Activated CD8-positive, alpha-beta memory T cell treated with anti-CD3 and anti-CD28 coated beads for 24 hours (primary cell): ENCODE measurements around the gene THAP7.
"Not testable (repeated sequence)": the region's sequence is repeated elsewhere in the genome, so short reads cannot be mapped to it uniquely, and the experiment has no call there.

Experiments
- DNase-seq: peaks from one replicate; pipeline ENCODE4 v3.0.0-alpha.2; 2020

THAP7 gene

DNA sequence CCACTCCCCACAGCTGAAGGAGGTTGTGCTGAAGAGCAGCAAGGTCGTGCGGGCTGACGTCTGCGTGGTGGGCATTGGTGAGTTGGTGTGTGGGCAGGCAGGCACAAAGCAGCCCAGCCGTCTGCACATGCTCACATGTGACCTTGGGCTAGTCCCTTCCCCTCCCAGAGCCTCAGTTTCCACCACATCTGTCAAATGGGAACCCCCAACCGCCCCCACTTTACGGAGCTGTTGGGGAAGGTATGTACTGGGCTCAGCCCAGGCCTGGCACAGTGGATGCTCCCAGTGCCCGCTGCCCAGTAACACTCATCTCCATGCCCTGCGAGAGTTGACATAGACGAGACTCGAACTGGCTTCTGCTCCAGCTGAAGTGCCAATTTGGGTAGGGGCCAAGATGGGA is 24.9 kb downstream of the THAP7 start:
- no peak for DNase-seq

DNA sequence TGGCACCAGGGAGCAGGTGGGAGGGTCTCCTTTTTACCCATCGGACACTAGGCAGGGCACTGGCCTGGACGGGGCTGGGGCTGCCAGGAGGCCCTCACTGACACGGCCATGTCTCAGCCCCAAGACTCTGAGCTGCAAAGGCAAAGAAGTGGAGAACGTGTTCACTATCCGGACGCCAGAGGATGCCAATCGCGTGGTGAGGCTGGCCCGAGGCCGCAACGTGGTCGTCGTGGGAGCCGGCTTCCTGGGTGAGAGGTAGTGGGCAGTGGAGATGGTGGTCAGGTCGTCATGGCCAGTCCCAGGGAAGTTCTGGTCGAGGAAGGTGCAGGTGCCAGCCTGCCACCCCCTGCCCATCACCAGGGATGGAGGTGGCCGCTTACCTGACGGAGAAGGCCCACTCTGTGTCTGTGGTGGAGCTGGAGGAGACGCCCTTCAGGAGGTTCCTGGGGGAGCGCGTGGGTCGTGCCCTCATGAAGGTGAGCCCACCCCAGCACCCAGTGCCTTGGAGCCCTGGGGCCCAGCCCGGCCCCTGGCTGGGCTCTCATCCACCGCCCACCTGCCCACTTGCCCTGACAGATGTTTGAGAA is 25.5 kb downstream of the THAP7 start:
- no peak for DNase-seq

DNA sequence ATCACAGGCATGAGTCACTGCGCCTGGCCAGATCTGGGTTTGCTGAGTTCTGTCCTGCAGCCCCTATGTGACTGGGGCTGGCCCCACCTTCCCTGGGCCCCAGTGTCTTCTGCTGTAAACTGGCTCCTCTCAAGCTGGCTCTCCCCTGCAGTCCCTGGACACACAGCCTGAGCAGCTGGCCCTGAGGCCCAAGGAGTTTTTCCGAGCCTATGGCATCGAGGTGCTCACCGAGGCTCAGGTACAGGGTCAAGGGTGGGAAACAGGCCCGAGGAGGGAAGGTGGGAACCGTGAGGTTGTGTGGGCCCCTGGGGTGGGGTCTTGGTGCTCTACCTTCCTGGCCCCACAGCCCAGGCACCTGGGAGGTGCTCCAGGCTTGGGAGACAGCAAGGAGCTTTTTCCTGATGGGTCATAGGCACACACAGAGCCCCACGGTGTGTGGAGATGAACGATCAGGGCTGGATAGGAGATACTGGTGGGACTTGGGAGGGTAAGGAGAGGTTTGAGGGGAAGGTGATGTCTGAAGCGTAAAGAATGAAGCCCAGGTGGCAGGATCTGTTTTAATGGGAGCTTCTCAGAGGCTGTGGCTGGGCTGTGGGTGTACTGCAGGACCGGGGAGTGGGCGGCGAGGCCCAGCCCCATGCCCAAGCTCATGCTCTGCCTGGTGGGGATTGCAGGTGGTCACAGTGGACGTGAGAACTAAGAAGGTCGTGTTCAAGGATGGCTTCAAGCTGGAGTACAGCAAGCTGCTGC is 26.2 kb downstream of the THAP7 start:
- DNase-seq, result no peak

DNA sequence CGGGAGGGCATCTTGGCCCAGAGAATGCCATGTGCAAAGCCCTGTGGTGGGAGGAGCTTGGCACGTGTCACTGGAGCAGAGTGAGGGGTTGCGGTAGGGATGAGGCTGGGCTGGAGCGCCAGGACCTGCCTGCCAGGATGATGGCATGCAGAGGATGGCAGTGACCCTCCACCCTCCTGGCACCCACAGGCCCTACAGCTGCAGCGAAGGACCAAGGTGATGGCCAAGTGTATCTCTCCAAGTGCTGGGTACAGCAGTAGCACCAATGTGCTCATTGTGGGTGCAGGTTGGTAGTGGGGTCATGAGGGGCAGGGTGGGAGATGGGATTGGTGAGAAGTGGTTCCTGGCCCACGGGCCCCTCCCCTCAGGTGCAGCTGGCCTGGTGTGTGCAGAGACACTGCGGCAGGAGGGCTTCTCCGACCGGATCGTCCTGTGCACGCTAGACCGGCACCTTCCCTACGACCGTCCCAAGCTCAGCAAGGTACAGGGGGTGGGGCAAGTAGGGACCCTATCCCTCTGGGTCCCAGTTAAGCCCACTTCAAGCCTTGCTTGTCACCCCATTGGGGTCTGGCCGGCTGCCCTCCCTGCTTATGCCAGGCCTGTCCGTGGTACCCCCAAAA is 27.5 kb downstream of the THAP7 start:
- no peak for DNase-seq

DNA sequence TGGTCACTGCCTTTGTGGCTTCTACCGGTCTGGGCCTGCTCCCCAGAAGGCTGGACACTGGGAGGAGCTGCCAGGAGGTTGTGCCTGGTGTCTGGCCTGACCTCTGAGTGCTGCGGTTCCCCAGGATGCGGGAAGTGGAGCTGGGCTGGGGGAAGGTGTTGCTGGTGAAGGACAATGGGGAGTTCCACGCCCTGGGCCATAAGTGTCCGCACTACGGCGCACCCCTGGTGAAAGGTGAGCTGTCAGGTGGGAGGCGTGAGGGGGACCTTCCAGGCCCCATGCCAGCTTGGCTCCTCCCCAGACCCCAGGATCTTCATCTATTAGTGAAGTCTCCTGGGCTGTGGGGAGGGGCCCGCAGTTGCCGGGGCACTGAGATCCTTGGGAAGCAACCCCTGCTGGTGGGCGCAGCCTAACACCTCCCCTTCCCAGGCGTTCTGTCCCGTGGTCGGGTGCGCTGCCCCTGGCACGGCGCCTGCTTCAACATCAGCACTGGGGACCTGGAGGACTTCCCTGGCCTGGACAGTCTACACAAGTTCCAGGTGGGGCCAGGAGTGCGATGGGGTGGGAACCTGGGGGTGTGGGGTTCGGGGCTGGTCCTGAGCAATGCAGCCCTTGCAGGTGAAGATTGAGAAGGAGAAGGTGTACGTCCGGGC is 28.2 kb downstream of the THAP7 start:
- DNase-seq, result no peak

DNA sequence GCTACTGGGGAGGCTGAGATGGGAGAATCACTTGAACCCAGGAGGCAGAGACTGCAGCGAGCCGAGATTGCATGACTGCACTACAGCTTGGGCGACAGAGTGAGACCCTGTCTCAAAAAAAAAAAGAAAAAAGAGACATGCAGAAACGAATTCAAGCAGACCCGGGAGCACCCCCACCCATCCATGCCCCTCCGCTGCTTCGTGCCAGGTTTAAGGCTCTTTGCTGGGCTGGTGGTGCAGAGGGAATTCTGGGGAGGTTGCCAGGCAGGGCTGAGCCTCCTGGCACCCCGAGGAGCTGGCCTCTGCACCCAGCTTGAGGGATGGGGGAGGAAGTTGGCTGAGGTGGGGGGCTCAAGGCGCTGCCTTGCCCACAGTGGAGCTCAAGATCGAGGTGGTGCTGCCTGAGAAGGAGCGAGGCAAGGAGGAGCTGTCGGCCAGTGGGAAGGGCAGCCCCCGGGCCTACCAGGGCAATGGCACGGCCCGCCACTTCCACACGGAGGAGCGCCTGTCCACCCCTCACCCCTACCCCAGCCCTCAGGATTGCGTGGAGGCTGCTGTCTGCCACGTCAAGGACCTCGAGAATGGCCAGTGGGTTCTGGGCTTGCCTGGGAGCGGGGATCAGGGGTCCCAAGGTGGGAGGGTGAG is 28.9 kb downstream of the THAP7 start:
- DNase-seq, result no peak

DNA sequence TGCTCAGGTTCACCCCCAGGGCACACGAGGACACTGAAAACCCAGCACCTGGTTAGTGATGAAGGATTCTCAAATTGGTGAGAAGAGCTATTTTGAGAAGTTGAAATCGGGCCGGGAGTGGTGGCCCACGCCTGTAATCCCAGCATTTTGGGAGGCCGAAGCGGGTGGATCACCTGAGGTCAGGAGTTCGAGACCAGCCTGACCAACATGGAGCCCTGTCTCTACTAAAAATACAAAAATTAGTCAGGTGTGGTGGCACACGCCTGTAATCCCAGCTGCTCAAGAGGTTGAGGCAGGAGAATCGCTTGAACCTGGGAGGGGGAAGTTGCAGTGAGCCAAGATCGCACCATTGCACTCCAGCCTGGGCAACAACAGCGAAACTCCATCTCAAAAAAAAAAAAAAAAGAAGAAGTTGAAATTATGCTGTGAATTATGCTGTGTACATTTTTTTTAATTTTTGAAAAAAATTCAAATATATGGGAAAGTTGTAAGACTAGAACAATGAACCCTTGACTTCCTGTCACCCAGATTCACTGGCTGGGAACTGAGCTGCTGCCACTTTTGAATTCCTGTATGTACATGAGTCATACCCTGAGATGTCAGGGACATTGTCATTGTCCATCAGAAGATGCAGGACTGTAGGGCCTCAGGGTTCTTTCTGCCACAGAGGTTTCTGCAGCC is 29.8 kb downstream of the THAP7 start:
- not testable (repeated sequence) for DNase-seq

DNA sequence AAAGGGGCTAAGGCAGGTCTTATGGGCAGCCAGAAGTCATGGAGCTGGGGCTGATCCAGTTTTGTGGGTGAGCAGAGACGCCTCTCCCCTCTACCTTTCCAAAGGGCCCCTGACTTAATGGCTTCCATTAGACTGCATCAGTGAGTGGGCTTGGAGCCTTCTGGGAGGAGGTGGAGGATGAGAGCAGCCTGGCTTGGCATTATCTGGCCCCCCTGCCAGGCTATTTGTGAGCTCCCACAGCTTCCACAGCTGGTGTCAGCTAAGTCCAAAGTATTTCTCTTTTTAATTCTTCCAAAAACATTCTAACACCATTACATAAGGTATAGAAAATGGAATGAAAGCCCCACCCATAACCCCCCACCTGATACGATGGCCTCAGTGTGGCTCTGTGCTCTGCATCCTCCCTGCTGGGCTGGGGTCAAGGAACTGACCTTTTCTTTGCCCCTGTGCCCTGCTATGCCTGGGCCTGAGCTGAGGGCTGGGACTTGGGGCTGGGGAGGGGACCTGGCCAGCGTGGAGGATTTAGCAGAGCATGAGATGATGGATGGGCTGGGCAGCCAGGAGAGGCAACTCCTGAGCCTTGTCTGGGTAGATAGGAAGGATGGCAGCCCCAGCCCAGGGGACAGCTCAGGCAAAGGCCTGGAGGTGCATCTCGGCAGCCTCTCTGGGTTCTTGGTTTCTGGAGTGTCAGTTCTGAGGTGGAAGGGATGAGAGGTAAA is 30.8 kb downstream of the THAP7 start:
- no peak for DNase-seq

DNA sequence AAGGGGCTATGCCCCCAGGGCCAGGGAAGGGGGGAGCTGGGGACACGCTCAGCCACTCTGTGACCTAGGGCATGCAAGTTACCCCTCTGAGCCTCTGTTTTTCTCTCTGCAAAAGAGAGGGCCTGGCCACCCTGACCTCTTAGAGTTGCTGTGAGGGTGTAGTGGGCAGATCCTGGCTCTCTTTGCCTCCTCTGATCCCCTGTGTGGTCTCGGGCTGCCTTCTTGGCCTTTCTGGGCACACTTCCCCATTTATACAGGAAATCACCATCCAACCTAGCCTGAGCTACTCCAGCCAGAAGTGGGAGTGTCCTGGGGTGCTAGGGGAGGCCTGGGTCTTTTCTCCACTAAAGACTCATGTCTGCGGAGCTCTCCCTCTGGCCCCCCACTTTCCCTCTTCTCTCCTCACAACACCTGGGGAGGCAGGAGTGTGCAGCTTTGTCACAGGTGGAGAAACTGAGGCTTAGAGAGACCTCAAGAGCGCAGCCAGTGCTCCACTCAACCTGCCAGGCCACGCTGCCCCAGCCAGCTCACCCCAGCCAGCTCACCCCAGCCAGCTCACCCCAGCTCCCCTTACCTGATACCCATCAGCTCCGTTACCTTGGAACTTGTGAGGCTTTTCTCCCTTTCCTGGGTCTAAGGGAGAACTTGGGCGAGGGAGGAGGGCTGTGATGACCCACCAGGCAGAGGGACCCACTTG is 33.5 kb downstream of the THAP7 start:
- DNase-seq, result no peak

DNA sequence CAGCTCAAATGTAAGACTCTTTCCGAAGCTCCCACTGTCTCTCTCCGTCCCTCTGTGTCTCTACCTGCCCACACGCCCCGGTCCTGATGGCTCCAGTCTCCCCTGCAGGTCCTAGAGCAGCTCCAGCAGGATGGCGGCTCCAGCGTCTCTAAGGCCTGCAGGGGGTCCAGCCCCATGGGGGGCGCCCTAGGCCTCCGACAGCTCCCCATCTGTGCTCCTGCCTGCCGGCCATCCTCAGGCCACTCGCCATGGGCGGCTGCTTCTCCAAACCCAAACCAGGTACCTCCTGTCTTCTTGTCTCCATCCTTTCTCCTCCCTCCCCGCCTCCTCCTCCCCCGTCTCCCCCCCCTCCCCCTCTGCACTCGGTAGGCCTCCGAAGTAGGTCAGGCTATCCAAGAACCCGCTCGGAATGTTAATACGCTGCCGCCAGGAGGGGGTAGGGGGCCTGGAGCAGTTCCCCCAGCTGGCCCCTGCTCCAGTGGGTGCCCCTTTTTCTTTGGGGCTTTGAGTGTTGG is 34.2 kb downstream of the THAP7 start:
- no peak for DNase-seq

DNA sequence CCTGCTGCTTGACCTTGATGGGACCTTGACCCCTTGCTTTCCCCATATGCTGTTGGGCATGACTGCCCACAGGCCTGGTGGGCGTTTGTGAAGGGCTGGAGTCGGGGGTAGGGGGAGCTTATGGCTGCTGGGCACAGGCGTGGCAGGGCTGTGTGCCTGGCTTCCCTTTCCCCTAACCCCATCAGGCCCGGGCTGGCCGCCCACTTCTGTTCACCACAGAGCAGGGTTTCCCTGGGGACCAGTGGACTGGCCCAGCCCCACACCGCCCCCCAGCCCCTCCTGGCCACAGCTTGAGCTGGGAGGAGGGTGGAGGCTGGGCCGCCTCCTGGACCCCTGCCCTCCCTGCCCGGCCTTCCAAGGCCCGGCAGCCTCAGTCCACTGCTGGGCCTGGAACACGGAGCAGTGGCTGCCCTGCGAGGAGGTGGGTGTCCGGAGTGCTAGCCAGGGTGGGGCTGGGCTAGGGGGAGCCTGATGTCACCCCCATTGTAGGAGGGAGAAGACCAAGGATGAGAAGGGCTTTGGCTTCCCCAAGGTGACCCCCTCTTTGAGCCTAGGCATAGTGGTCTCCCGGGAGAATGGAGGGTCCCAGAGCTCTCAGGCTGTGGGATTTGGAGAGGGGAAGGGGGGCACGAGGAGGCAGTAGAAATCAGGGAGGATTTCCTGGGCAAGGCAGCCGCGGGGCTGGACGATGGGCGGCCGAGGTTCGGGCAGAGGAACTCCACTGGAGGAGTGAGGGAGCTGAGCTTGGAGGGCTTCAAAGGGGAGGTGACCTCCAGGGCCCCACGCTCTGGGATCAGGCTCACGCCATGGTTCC is 34.8 kb downstream of the THAP7 start, which contains the start of gene AIFM3:
Gene AIFM3, plus strand, starts transcription at position 373 of the 814 bp plus-strand sequence. CDS start 690 bp downstream, outside the sequence.
- DNase-seq, result no peak

DNA sequence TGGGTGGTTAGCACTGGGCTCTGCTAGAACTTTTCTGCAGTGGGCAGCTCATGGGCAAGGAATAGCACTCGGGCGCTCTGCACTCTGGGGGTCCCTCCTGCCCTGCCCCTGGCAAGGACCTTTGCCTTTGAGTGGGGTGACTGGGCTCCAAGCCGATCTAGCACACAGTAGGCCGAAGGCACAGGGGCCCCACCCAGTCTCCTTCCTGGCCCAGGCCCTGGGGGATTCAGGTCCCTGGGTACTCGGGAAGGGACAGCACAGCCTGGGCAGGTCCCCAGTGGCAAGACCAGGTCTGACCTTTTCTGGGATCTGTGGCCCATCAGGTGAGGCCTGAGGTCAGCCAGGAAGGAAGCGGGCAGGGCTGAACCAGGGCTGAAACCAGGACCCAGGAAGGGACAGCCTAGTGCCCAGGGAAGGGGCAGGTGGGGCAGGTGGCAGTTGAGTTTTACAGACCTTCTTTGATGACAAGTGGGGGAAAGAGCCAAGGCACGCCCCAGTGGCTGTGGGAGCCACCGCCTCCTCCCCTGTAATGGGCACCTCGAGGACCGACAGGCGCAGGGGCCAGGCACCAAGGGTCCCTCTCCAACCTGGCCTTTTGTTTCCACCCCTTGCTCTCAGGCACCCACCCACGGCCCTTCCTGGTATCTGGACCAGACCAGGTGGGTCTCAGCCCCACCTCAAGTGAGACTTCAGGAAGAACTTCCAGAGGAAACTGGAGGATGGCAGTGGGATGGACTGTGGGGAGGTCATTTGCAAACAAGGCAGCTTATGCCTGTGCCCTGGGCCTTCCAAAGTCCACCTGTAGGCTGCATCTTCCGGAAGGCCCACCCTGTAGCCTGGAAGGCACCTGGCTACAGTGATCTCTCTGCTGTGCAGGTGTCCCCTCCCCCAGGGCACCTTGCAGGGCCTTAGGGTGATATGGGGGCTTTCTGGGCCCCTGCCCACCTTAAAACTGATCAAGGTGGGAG is 35.7 kb downstream of the THAP7 start:
- no peak for DNase-seq

DNA sequence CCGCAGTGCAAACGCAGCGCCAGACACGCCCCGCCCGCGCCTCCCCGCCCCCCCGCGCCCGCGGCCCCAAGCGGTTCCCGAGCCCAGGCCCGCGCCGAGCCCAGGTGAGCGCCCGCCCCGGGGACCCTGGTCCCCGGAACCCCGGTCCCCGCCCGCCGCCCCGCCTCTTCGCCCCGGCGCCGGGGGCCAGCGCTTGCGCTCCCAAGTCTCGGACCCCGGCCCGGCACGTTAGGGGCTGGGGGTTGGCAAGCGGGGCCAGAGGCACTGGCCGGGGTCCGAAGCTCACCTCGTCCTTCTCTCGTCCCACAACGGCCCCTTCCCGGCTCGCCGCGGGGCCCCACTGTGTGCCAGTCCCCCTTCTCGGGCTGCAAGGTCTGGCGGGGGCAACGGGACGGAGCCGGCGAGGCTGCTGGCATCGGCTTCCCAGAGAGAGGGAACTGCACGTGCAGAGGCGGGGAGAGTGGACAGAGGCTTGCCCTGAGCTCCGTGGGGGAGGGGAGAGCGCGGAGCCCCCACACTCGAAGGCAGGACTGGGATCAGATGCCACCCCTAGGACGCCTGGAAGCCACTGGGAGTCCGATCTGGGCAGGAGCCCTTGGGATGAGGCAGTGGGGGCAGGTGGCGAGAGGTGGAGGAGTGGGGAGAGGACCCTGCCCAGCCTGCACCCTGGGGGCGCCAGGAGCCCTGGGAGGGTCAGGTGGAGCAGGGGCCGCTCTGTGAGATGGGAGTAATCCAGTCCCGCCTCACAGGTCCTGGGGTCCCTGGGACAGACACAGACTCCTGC is 36.6 kb downstream of the THAP7 start:
- DNase-seq, result no peak

DNA sequence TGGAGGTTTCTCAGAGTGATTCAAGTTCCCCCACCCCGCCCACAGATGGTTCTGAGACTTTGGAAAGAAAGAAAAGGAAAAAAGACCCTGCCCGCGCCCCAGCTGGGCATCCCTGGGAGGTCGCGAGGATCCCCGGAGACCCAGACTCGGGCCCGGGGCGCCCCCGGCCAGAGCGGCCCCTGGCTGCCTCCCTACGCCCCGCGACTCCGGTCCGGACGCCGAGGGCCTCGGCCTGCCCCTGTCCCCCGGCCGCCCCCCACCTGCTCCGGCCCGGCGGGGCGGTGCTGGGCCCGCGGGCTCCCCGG is 37.2 kb downstream of the THAP7 start:
- DNase-seq, result no peak

DNA sequence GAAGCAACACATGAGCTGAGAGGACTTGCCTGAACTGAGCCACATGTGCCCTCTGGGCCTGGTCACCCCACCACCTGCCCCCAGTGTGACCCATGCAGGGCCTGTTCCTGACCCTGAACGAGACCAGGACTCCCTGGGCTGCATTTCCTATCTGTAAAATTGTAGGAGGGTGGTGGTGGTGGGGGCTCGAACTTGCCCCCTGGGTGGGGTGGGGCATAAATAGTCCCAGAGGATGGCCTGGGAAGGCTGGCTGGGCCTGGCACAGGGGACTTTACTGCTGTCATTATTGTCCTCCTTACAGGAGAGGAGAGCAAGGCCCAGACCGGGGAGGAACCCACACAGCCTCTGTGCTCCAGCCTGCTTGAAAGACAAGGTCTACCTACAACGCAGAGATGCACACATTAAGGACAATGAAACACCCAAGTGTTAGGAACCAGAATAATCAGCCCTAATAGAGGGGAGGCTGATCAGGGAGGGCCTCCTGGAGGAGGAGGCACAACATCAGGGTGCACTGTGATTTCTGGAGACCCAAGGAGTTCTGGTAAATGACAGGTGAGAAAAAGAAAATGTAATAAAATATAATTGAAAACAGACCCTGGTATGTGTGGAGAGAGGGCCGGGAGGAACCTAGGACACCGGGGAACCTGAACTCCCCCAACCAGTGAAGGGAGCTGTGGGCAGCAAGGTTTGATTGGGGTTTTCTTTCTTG is 37.7 kb downstream of the THAP7 start:
- DNase-seq, result no peak

DNA sequence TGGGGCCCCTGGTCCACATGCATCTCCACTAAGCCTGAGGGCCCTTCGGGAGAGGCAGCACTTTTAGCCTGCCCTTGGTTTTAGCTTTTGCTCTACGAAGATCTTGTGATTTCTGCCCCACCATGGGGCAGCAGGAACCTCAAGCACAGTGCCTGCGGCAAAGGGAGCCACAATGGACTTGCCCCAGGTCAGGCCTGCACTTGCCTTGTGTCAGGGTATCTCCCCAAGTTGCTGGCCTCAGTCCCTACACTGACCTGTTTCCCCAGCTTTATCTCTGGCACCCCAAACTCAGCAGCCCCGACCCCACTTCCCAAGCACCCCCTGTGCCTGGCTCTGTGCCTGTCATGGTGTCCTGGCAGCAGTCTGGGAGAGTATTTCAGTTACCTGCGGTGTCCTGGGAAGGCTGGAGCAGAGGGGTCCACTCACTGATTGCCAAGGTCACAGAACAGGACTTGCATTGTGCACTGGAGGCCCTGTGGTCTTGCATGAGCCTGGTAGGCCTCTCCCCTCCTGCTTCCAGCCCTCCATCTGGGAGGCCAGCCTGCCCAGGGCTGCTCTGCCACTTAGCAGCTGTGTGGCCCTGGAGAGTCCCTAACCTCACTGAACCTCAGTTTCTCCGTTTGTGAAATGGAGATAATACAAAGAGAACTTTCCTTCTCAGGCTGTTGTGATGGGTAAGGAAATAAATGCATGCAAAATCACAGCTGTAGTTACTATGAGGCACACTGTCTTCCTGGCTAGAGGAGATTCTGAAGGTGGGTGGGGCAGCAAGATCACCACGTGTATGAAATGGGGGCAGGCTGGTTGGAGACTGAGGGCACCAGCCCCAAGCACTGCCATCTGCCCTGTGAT is 38.5 kb downstream of the THAP7 start:
- DNase-seq, result no peak
